Measurements from ENCODE around the gene TTC28. TPM values are rescaled to one million over a fixed set of nuclear protein-coding genes. Genes with fewer than 3 reads are reported as not detected.

Gene TTC28
- total and polyA plus RNA-seq, 2 donors (not counting 3 experiments of a cell fraction or from before 2014, with no cell fraction given), result 16.5 to 51.1 TPM

DNA sequence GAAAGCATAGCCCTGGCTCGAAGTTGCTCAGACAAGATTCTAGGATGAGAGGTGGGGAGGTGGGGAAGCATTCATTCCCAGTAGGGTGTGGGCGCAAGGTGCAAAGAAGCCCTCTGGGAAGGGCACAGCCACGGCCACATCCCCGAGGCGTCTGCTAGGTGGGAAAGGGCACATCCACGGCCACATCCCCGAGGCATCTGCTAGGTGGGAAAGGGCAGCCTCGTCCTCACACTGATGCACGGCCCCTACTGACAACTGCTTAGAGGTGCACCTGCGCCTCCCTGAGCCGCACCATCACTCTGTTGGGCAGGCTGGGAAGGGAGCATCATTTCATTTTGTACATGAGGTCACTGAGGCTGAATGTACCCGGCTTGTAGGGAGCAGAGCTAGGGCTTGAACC lies 666.0 kb downstream of the TTC28 start:
- ChIA-PET CTCF (interaction anchor here (1.1 to 5.9 kb wide), 3 partner anchors 126 to 1257 kb away, joined by 3 to 68 read pairs (median 5); no protein-coding TSS in a partner anchor), POLR2A (no interaction called here)
- H2AFZ ChIP-seq (ENCODE audit: low read depth, low read length), result no peak overlapping the region
- no peak for FAIRE-seq
- no peak for TF ChIP-seq JUN (IDR thresholded peaks at IDR 0.05; ENCODE audit: borderline replicate concordance, insufficient read depth, insufficient read length, low read depth)
- TF ChIP-seq, protein P1, sequence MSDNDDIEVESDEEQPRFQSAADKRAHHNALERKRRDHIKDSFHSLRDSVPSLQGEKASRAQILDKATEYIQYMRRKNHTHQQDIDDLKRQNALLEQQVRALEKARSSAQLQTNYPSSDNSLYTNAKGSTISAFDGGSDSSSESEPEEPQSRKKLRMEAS (IDR thresholded peaks at IDR 0.05; ENCODE audit: insufficient read depth, insufficient read length), result no peak
- no peak for TF ChIP-seq POLR2A (IDR thresholded peaks at IDR 0.05; ENCODE audit: low read depth, low read length)
- TF ChIP-seq, protein P2, sequence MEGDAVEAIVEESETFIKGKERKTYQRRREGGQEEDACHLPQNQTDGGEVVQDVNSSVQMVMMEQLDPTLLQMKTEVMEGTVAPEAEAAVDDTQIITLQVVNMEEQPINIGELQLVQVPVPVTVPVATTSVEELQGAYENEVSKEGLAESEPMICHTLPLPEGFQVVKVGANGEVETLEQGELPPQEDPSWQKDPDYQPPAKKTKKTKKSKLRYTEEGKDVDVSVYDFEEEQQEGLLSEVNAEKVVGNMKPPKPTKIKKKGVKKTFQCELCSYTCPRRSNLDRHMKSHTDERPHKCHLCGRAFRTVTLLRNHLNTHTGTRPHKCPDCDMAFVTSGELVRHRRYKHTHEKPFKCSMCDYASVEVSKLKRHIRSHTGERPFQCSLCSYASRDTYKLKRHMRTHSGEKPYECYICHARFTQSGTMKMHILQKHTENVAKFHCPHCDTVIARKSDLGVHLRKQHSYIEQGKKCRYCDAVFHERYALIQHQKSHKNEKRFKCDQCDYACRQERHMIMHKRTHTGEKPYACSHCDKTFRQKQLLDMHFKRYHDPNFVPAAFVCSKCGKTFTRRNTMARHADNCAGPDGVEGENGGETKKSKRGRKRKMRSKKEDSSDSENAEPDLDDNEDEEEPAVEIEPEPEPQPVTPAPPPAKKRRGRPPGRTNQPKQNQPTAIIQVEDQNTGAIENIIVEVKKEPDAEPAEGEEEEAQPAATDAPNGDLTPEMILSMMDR (IDR thresholded peaks at IDR 0.05; ENCODE audit: extremely low read depth in 1 of 2, insufficient read depth in 1 of 2, low read depth in 1 of 2, low read length in 2 of 2), result no peak
- no peak for TF ChIP-seq POLR2AphosphoS5 (IDR thresholded peaks at IDR 0.05; ENCODE audit: insufficient read depth, low read depth, low read length)
- no peak for TF ChIP-seq MYC (IDR thresholded peaks at IDR 0.05; ENCODE audit: low read depth, low read length)
- intact Hi-C loops (cut with micrococcal nuclease), result loop anchor here (2.0 kb wide), 1 partner anchor 15 kb away; no protein-coding TSS in a partner anchor
- no peaks in the 10 kb centered on the region for H3K27me3 ChIP-seq (ENCODE audit: control insufficient read depth in 2 of 2, insufficient read depth in 2 of 2, low read length in 2 of 2)
- H3K27ac ChIP-seq (ENCODE audit: insufficient read depth, low read depth, low read length), result no peak overlapping the region
- no peaks in the 10 kb centered on the region for H4K20me1 ChIP-seq (replicated peaks; ENCODE audit: control insufficient read depth, extremely low read depth, insufficient read depth, low read length)
- no peak overlapping the region for H3K4me3 ChIP-seq (replicated peaks in 1 of 3; ENCODE audit: insufficient read depth in 1 of 3, low read depth in 1 of 3, low read length in 3 of 3)
- peaks cover 0 to 3% of the 10 kb centered on the region in 2 experiments for H3K36me3 ChIP-seq (ENCODE audit: control insufficient read depth in 2 of 2, extremely low read depth in 1 of 2, insufficient read depth in 2 of 2, low read length in 2 of 2)
- H3K9ac ChIP-seq (replicated peaks; ENCODE audit: extremely low read depth, insufficient read depth, low read length), result no peak overlapping the region
- H3K4me1 ChIP-seq (ENCODE audit: control insufficient read depth, extremely low read depth, insufficient read depth, low read length), result peaks cover 16% of the 10 kb centered on the region
- BruUV-seq (replicated peaks), result no TSS peak
- dilution Hi-C loops (cut with MboI; ENCODE audit: extremely low pct_ligation_motif_present, low sequenced_read_pairs), result no loop called here
- no peak overlapping the region for H3K4me2 ChIP-seq (ENCODE audit: insufficient read depth, low read length)
- no peaks in the 10 kb centered on the region for H3K79me2 ChIP-seq (ENCODE audit: control insufficient read depth, insufficient read depth, low read length)
- DNase-seq (ENCODE audit: low read depth, low spot score), result no peak
- no peaks in the 10 kb centered on the region for H3K9me3 ChIP-seq (replicated peaks; ENCODE audit: control insufficient read depth, insufficient read depth, low read length)
- no peaks in the 10 kb centered on the region for H3K9me1 ChIP-seq (replicated peaks; ENCODE audit: control insufficient read depth, extremely low read depth, insufficient read depth, low read length)

Measured in endothelial cell of umbilical vein (primary cell).